ENCODE results near the gene SIAE. TPM values are rescaled to one million over a fixed set of nuclear protein-coding genes. Genes with fewer than 3 reads are reported as not detected.

Gene SIAE
- total and polyA plus RNA-seq, 3 donors from 2014 or later = 14.5 to 16.1 (median 15.3) TPM

GRCh38 chr11:124717786-124718651 is 44.5 kb upstream of the SIAE start:
- H3K27ac ChIP-seq = no peak overlapping the region
- H3K4me3 ChIP-seq = peak overlapping the region; percentile 12 to 32
- H3K9me3 ChIP-seq = no peaks in the 10 kb centered on the region
- H3K27me3 ChIP-seq = no peaks in the 10 kb centered on the region
- H3K36me3 ChIP-seq (ENCODE audit: low read depth, missing control alignments) = no peaks in the 10 kb centered on the region
- H3K4me1 ChIP-seq = no peaks in the 10 kb centered on the region
- no peak for TF ChIP-seq POLR2A (IDR thresholded peaks at IDR 0.05)
- TF ChIP-seq CTCF (IDR thresholded peaks at IDR 0.05) = no peak
- WGBS, 2 donors = 0 to 2% methylated on average over 32 to 45 of the region's 45 CpGs
- intact Hi-C loops (cut with DNase I; ENCODE audit: low total_unique reads) = no loop called here
- DNase-seq = no peak

- intact Hi-C loops (cut with DNase I; ENCODE audit: low total_unique reads) = no loop called here
- H3K36me3 ChIP-seq (ENCODE audit: low read depth, missing control alignments) = no peaks in the 10 kb centered on the region
- H3K4me3 ChIP-seq = no peak overlapping the region
- 26 to 31% methylated on average over 7 of the region's 7 CpGs for WGBS, 2 donors
- DNase-seq = no peak
- H3K9me3 ChIP-seq = no peaks in the 10 kb centered on the region
- TF ChIP-seq POLR2A (IDR thresholded peaks at IDR 0.05) = no peak
- no peak for TF ChIP-seq CTCF (IDR thresholded peaks at IDR 0.05)
- no peak overlapping the region for H3K27ac ChIP-seq
- H3K4me1 ChIP-seq = no peaks in the 10 kb centered on the region
- no peaks in the 10 kb centered on the region for H3K27me3 ChIP-seq
Observed at GRCh38 chr11:124717421-124717785, 43.9 kb upstream of the SIAE start.

- H3K4me1 ChIP-seq = no peaks in the 10 kb centered on the region
- no peak for DNase-seq
- no peaks in the 10 kb centered on the region for H3K36me3 ChIP-seq (ENCODE audit: low read depth, missing control alignments)
- intact Hi-C loops (cut with DNase I; ENCODE audit: low total_unique reads) = no loop called here
- H3K9me3 ChIP-seq = no peaks in the 10 kb centered on the region
- no peak overlapping the region for H3K27ac ChIP-seq
- H3K27me3 ChIP-seq = no peaks in the 10 kb centered on the region
- no peak overlapping the region for H3K4me3 ChIP-seq
- TF ChIP-seq CTCF (IDR thresholded peaks at IDR 0.05) (no peak), POLR2A (IDR thresholded peaks at IDR 0.05) (no peak)
- 58 to 69% methylated on average over 3 of the region's 3 CpGs for WGBS, 2 donors
Observed at GRCh38 chr11:124716591-124716990, 43.1 kb upstream of the SIAE start.

GRCh38 chr11:124712392-124712791 is 38.9 kb upstream of the SIAE start:
- Histone ChIP-seq H3K9me3 (no peaks in the 10 kb centered on the region), H3K4me1 (no peaks in the 10 kb centered on the region), H3K27ac (no peak overlapping the region), H3K27me3 (no peaks in the 10 kb centered on the region), H3K4me3 (no peak overlapping the region), H3K36me3 (ENCODE audit: low read depth, missing control alignments) (no peaks in the 10 kb centered on the region)
- intact Hi-C loops (cut with DNase I; ENCODE audit: low total_unique reads) = no loop called here
- TF ChIP-seq CTCF (IDR thresholded peaks at IDR 0.05) (no peak), POLR2A (IDR thresholded peaks at IDR 0.05) (no peak)
- no peak for DNase-seq
- WGBS, 2 donors = 80 to 87% methylated on average over 3 of the region's 3 CpGs

- intact Hi-C loops (cut with DNase I; ENCODE audit: low total_unique reads) = no loop called here
- TF ChIP-seq POLR2A (IDR thresholded peaks at IDR 0.05) = no peak
- TF ChIP-seq CTCF (IDR thresholded peaks at IDR 0.05) = no peak
- Histone ChIP-seq H3K27ac (no peak overlapping the region), H3K27me3 (no peaks in the 10 kb centered on the region), H3K36me3 (ENCODE audit: low read depth, missing control alignments) (no peaks in the 10 kb centered on the region), H3K9me3 (no peaks in the 10 kb centered on the region), H3K4me3 (no peak overlapping the region), H3K4me1 (no peaks in the 10 kb centered on the region)
- DNase-seq = no peak
- WGBS, 2 donors = 92% methylated on average over 4 of the region's 4 CpGs
Observed at GRCh38 chr11:124707829-124708228, 34.3 kb upstream of the SIAE start.

Measured in testis (tissue), 3 donors.